Epithelial cell of proximal tubule (primary cell): ENCODE measurements around the gene TMPRSS11A. TPM values are rescaled to one million over a fixed set of nuclear protein-coding genes. Genes with fewer than 3 reads are reported as not detected.

Source experiments
- DNase-seq: peaks from one replicate; pipeline ENCODE4 v3.0.0-alpha.2; 2011; ENCODE audit warnings: low read depth
- H3K4me3 ChIP-seq: 2 replicates; pipeline ENCODE4 v1.5.1; 2011; ENCODE audit warnings: low read depth, mild to moderate bottlenecking, low read length
- CTCF ChIP-seq: conservative IDR thresholded peaks from 2 replicates; pipeline ENCODE4 v1.5.1; 2012; ENCODE audit warnings: low read depth, mild to moderate bottlenecking, low read length
- total RNA-seq: library from RNA; depleted of rRNA; stranded (reverse); fragments of >200 nt; gene quantifications from 2 replicates; pipeline ENCODE4 v1.2.3, GENCODE V29; 2015

TMPRSS11A gene
- total RNA-seq, 1 donor from 2014 or later = not detected

- DNase-seq = no peak
- H3K4me3 ChIP-seq = no peak overlapping the region
- TF ChIP-seq CTCF = no peak
Measured at GRCh38 chr4:67922697-67923096, 40.6 kb downstream of the TMPRSS11A start.

- peak; percentile 64 for TF ChIP-seq CTCF
- no peak overlapping the region for H3K4me3 ChIP-seq
- no peak for DNase-seq
Measured at GRCh38 chr4:67918428-67918827, 44.9 kb downstream of the TMPRSS11A start.

GRCh38 chr4:67915400-67915966 lies 47.8 kb downstream of the TMPRSS11A start:
- H3K4me3 ChIP-seq = no peak overlapping the region
- no peak for DNase-seq
- no peak for TF ChIP-seq CTCF

GRCh38 chr4:67912080-67912479 lies 51.2 kb downstream of the TMPRSS11A start:
- no peak for DNase-seq
- no peak overlapping the region for H3K4me3 ChIP-seq
- TF ChIP-seq CTCF = no peak

GRCh38 chr4:67911638-67912037 lies 51.7 kb downstream of the TMPRSS11A start:
- no peak for DNase-seq
- no peak for TF ChIP-seq CTCF
- H3K4me3 ChIP-seq = no peak overlapping the region

- H3K4me3 ChIP-seq = no peak overlapping the region
- no peak for DNase-seq
- TF ChIP-seq CTCF = no peak
Measured at GRCh38 chr4:67911141-67911540, 52.2 kb downstream of the TMPRSS11A start.

- H3K4me3 ChIP-seq = no peak overlapping the region
- no peak for TF ChIP-seq CTCF
- DNase-seq = no peak
Measured at GRCh38 chr4:67910585-67910905, 52.7 kb downstream of the TMPRSS11A start.
